Epidermal melanocyte (primary cell): Measurements from ENCODE around the gene TRERF1.

Experiments used
- DNase-seq: peaks from one replicate; pipeline ENCODE4 v3.0.0; 2011; ENCODE audit warnings: low spot score; ENCODE audit not compliant: insufficient read length

TRERF1 gene

DNA sequence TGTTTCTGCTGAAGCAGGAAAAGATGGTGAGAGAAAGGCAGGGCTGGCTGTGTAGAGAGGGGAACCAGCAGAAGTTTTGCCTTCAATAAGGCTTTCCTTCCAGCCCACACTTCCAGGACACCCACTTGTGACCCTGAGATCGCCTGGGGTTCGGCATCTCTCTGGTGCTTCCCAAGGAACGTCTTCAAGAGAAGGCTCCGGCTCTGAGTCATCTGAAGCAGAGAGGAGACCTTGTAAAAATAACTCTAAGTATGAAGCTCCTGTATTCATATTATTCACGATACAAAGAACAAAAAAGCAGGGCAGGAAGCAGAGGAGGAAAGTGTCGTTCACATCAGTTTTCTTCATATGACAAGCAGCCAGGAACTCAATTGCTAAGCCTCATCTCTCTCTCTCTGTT lies 138.7 kb downstream of the TRERF1 start:
- no peak for DNase-seq

DNA sequence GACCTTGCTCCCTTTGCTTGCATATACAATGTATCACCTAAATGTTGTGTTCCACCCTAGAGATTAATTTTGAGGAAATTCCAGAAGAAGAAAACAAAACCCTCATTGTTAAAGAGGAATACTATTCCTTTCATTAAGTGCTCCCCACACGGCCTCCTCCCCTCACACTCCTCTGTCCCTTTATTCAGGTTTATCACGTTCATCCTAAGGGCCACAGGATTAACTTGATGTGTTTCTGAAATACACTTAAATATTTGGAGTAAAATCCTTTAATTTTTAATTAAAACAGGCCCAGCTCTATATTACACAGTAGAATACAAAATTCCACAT lies 144.6 kb downstream of the TRERF1 start:
- no peak for DNase-seq

DNA sequence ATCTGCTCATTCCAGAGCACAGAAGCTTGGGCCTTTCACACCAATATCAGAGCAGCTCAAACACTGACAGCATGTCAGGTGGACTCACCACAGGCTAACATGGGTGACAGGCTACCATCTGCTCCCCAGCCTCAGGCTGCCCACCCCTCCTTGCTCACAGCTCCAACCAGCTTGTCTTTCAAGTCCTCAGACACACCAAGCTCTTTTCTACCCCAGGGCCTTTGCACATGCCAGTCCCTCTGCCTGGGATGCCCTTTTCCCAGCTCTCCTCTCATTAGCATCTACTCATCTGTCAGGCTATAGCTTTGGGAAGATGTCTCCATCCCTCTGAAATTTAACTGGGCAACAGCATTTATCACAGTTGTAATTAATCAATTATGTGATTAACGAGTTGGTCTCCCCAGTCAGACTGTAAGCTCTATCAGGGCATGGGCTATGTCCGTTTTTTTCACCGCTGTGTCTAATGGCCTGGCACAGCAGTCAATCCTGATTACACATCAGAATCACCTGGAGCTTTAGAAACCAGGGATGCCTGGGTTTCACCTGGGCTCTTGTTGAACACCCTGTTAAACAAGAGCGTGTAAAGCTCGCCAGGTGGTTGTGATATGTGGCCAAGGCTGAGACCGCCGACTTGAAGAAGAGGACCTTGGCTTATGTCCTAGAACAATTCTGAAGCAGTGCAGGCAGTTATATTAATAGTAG lies 145.1 kb downstream of the TRERF1 start:
- DNase-seq: no peak

DNA sequence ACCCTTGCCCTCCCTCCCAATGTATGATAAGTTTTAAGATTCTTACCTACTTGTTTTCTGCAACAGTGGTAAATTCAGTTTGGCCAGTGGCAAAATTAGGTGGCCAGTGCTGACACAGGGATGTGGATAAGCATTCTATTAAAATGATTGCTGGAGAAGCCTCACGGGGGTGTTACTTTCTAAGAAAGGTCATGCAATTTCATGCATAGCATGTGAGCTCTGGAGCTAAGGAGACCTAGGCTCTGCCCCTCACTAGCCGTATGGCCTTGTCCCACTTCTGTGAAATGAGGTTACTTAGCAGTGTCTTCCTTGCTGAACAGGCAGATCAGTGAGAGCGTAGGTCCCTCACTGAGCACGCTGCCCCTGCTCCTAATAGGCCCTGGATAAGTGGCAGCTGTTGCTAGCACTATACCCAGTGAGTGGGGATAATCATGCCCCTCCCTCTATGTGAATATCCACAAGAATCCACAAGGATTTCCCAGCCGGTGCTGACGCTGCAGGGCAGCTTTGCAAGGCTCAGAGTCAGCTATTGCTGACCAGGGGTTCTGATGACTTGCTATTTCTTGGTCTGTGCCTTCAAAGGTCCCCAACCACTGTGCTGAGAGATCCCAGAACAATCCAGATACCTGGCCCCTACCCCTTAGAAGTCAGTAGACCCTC lies 147.5 kb downstream of the TRERF1 start:
- no peak for DNase-seq

DNA sequence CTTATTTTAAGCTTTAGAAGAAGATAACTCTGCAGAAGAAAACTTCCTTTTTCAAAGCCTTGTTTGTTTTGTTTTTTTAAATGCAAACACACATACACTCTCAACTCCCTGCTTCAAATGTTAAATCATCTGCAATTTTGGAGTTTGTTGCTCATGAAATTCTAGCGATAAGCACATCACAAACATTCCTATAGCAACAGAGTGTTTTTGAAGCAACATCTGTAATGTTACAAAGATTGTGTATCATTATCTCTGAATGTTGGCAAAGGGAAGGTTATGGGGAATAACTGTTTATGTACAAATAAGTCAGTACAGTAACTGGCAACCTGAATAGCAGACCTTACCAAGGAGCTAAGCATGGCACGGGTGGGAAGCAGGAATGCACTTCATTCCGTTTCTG lies 149.3 kb downstream of the TRERF1 start:
- DNase-seq: no peak

DNA sequence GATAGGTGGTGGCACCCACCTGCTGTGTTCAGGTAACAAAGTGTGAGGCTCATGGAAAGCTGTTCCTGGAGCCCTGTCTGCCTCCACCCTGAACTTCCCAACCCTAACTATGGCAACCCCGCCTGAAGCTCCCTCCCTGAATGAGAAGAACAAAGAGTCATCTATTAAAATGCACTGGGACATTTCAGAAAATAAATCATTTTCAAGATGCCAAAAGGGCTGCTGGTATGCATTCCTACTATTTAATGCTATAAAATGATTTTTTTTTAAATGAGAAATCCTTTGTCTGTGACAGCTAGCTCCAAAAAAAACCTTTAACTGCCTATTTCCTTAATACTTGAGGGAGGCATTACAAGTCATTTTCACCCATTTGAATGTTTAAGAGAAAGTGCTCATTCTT lies 149.7 kb downstream of the TRERF1 start:
- DNase-seq: no peak

DNA sequence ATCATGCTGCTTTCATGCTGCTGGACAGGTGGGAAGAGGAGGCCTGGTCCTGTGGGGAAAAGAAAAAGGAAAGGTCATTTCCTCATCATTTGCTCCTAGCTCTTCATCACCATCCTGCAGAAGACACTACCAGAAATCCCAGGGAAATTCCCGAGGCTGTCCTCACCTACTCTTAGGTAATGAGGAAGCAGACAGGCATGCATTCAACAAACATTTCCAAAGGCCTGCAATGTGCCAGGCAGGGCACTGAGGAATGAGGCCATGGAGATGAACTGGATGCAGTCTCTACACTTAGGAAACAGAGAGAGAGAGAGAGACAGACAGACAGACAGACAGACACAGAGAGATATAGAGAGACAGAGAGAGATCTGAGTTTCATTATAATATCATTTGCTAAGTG lies 151.0 kb downstream of the TRERF1 start:
- no peak for DNase-seq

DNA sequence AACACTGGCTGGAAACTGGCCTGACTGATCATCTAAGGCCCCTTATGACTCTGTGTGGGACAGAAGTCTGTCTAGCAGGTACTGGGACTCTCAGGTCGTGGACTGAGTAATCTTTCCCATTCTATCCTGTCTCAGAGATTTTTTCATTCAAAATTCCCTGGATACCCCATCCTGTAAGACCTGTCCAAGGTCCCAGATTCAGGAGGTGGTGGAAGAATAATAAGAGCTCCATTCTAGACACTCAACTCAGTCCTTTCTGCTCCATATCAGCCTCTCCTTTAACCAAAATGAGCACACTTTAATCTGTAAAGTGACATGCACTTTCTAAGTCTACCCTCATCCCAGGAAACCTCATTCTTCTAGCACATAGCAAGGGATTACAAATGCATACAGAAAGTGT lies 151.5 kb downstream of the TRERF1 start:
- DNase-seq: no peak

DNA sequence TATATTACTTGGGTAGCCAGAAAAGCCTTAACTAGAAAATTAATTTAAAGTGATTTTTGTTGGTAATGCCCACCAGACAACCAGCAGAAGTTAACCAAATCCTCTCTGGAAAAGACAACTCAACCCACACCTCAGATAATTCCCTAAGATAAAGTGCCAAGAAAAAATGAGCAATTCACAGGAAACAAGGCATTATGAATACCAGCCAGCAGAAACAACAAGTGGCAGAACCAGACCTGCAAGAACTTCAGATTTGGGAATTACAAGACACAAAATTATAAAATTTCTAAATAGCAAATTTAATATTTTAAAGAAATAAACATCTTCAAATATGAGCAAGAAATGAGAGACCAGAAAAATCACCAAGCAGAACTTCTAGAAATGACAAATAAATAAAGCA lies 154.1 kb downstream of the TRERF1 start:
- no peak for DNase-seq

DNA sequence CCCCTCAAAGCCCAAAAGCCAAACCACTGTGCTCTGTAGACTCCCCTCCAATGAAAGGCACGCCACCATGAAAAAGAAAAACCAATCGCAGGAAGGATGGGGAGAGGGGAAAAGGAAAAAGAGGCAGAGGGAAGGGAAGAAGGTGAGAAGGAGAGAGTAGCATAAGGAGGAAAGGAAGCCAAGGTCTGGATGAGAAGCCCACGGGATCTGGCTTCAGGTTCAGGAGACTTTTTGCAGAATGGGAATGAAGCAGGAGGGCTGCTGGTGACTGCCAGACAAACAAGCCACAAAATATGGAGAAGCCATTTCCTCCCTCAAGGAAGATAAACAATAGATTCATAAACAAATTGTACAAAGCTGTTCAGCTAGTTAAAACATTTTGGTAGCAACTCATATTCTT lies 155.1 kb downstream of the TRERF1 start:
- no peak for DNase-seq

DNA sequence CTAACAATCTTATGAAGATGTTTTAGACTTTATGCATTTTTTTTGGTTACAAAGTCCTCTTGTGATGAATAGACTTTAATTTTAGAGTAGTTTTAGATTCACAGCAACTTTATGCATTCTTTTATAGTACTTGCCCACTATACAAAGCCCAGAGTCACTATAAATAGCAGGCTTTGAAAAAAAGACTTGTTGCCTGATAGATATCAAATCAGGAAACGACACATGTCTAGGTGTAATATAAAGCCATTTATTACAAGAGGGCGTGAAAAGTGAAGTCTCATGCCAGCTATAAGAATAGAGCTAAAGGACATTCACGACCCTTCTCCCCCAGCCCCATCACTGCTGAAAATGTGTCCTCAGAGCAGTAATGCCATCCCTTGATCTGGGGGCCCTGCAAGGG lies 156.0 kb downstream of the TRERF1 start:
- no peak for DNase-seq

DNA sequence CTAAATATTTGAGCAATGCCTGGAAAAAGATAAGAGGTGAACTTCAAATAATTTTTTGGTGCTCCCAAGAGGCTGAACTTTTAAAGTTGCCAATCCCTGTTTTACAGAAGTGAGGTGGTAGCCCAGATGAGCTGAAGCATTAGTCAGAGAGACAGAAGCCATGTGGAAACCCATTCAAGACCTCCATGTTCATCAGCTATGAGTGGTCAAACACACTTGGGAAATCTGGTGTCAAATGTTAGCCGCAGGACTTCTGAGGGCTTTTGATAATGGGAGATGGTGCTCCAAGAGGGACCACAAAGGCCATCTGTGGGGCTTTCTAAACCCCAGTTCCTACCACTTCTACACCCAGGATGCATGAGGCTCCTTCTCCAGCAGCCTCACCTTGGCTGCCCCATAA lies 156.5 kb downstream of the TRERF1 start:
- no peak for DNase-seq

DNA sequence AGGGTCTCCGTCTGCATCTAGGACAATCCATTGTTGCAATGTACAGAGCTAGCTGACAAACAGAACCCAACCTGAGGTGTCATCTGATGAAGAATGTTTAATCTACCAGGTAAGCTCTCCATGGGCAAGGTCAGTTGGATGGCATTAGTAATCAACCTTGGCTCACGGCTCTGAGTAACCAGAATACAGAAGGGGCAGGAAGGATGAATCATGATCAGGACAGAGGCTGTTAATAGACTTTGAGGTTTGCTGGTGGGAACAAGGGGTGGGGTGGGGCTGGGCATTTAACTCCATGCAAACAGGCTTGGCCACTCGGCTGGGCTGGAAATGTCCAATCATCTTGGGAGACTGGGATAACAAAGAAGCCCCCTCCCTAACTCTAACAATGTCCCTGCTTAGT lies 157.0 kb downstream of the TRERF1 start:
- DNase-seq: no peak

DNA sequence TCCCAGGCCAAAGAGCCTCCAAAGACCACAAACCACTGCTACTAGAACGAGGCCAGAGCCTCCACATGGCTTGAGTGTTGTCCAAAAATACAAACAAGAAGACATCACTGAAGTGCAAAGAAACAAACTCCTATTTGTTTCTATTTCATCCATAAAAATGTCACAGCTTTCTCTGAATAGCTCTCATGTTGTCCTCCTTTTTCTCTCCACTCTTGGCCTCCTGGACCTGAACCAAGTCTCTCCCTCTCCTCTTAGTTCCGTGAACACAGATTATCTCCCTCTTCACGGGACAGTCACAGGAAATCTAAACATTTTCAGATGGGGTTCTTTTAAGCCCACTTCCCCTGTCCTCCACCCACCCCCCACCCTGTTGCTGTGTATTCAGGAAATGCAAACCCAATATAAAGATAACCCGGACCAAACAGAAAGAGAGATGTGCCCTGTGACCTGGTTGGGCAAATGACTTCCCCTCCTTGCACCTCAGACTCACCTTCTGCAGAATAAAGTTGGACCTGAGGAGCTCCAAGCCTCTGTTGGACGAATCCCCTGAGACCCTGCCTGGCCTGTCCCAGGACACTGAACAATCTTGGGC lies 158.2 kb downstream of the TRERF1 start:
- DNase-seq: no peak

DNA sequence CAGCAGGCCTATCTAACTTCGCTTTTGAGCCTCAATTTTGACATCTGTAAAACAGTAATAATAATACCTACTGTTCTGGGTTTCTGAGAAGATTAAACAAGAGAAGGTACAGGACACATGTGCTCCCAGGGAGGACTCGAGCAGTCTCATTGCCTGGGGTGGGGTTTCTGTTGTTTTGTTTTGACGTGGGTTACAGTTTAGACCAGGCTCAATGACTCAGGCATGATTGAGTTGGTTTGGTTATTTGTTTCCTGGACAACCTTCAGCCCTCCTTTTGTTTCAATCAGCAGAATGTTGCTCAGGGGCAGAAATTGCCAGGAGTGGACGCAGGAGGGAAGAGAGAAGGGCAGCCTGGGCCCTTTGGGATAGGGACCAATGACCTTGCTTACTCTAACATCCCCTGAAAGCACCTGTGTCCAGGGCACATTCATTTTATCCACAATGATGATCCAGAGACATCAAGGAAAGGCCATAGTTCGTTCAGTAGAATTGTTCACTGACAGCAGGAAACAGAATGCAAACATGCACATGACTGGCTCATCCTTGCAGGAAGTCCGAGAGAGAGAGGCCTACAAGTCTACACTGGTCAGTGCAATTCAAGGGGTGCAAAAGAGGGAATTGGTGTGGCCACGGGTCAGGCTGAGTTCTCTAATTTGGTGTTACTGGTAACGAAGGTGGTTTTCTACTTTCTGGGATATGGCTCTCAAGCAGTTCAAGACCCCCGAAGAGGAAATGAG lies 159.6 kb downstream of the TRERF1 start:
- DNase-seq: no peak

DNA sequence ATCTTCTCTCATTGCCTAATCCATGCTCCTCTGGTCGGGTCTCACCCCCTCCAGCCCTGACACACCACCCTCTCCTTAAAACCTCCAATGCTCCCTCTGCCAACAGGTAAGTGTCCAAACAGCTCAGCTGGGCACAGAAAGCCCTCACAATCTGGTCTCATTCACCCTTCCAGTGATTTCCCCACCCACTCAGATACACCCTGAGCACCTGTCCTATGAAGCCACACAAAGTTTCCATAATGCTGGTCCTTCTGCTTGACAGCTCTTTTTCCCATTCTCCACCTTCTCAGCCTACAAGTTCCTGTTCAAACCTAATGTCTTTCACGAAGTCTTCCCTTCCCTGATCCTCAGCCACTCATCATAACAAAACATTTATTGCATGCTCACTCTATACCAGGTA lies 164.0 kb downstream of the TRERF1 start:
- no peak for DNase-seq

DNA sequence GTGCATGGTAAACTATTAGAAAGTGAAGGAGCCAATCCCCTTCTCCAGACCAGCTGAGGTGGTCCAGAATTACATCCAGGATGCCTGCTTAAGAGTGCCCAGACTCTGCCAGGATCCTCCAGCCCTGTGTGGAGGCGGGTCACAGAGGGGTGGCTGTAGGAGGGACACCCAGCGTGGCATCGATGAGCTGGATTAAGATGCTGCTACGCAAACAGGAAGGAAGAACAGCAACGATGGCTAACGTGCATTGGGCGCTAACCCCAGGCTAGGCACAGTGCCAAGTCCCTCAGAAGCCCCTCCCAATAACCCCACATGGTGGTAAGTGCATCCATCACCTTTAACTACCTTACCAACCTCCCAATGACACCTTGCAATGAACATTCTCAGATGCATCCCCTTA lies 170.2 kb downstream of the TRERF1 start:
- DNase-seq: no peak

DNA sequence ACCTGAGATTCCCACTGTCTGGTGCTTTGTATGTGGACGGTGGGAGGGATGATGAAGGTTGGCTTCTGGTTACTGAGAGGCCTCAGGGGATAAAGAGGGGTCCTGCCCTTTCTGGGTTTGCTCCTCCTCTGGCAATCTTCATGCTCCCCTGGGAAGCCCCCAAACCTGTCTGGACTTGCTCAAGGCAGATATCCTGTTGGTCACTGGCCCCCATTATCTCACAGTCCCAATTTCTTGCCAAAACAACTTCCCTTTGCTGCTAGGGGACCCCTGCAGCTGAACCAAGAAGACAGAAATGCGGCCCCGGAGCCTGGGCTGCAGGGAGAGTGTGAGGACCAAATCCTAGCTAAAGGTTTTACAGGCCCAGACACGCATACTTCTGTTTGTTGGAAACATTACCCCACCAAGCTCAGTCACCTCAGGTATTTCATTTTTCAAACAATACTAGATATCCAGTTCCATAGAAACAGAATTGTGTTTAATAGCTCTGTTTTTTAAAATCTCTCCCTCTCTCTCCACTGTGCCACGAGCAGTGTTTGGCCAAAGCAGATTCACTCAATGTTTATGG lies 170.7 kb downstream of the TRERF1 start:
- no peak for DNase-seq

DNA sequence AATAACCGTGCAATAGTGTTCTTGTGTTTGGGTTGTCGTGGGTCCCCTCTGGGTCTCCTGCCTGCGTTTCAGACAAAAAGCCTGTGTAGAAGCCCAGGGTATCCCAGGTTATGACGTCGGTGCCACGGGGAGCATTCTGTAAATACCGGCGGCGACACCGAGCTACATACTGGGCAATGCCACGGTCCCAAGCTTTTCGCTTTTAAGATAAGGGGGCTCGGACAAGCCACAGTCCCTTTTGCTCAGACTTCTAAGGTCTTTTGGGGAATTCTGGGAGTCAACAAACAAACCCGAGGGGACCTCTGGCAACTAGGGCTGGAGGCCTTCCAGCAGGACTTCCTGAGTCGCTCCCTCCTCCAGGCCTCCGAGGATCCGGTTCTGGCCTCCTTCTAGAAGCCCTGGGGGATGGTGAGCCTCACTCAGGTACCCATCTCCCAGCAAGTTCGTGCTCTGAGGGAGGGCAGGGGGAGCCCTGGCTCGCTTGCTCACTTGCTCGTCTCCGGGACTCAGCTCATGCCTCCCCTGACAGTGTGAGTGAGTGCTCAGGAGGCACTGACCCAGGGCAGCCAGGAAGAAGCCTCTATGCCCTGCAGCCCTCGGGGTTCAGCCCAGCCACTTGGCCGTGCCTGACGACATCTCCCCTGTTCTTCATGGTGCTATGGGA lies 171.6 kb downstream of the TRERF1 start:
- no peak for DNase-seq

DNA sequence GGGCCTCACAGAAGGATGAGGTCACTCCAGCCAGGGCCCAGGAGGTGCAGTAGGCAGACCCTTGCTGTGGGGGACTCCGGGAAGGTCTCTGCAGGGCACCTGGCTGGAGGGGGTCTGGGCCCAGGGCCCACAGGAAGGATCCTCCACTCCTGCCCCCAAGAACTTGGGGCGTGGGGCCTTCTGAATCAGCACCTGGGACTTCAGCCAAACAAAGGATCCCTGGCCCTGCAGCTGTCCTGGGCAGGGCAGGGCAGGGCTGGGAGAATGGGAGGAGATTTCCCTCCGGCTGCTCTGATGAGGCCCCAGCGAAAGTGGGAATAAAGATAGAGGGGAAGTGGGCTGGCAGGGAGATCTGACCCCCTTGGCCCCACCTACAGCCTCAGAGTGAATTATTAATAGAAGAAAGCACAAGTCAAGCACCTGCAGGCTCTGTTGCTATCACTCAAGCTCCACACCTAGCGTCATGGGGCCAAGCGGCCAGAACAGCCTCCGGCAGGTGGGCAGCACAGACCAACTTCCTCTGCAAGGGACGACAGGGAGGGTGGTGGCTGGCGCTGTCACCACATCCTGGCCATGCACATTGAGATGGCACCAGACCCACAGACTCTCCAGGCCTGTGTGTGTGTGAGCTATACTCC lies 172.5 kb downstream of the TRERF1 start:
- no peak for DNase-seq
